DND-41 (cell line): ENCODE results near the gene SH2D3C.

Experiments
- ATAC-seq: fragments of 200-7000 bp; cut with Tn5 transposase; 3 replicates; pipeline ENCODE4 v1.9.1; 2021; ENCODE audit warnings: low read depth; ENCODE audit not compliant: insufficient read depth
- DNase-seq: peaks from one replicate; pipeline ENCODE4 v3.0.0-alpha.2; 2020
- H2AFZ ChIP-seq: 2 replicates; pipeline ENCODE4 v1.6.0; 2012; ENCODE audit warnings: low read depth, low read length
- H3K27ac ChIP-seq: 2 replicates; pipeline ENCODE4 v1.5.1; 2012; ENCODE audit warnings: low read length, inconsistent platforms
- H3K27me3 ChIP-seq: fragments of 200-600 bp; sonication (generic); 2 replicates; pipeline ENCODE4 v1.6.0; 2012; ENCODE audit warnings: low read length, mild to moderate bottlenecking, inconsistent platforms; ENCODE audit not compliant: insufficient read depth, poor library complexity
- H3K36me3 ChIP-seq: 2 replicates; pipeline ENCODE4 v1.5.1; 2012; ENCODE audit warnings: low read length, inconsistent platforms; ENCODE audit not compliant: insufficient read depth
- H3K4me1 ChIP-seq: 2 replicates; pipeline ENCODE4 v1.5.1; 2012; ENCODE audit warnings: mild to moderate bottlenecking, low read length; ENCODE audit not compliant: insufficient read depth
- H3K4me2 ChIP-seq: 2 replicates; pipeline ENCODE4 v1.6.0; 2012; ENCODE audit warnings: mild to moderate bottlenecking, moderate library complexity, low read length, inconsistent platforms; ENCODE audit not compliant: insufficient read depth
- H3K4me3 ChIP-seq, 2 experiments: fragments of 200-600 bp in 1 of 2; shearing (Covaris generic) in 1 of 2; 2 replicates each; pipeline ENCODE4 v1.5.1; 2012 to 2016; ENCODE audit warnings: inconsistent platforms in 2 of 2, low read length in 2 of 2, mild to moderate bottlenecking in 2 of 2, low read depth in 1 of 2, moderate library complexity in 1 of 2
- H3K79me2 ChIP-seq: 2 replicates; pipeline ENCODE4 v1.6.0; 2012; ENCODE audit warnings: low read length, inconsistent platforms; ENCODE audit not compliant: insufficient read depth
- H3K9ac ChIP-seq: 2 replicates; pipeline ENCODE4 v1.6.0; 2012; ENCODE audit warnings: low read depth, mild to moderate bottlenecking, inconsistent platforms, low read length, moderate library complexity
- H3K9me3 ChIP-seq: 2 replicates; pipeline ENCODE4 v1.5.1; 2012; ENCODE audit warnings: low read length, moderate library complexity, mild to moderate bottlenecking, inconsistent platforms; ENCODE audit not compliant: insufficient read depth, severe bottlenecking
- H4K20me1 ChIP-seq: 2 replicates; pipeline ENCODE4 v1.6.0; 2012; ENCODE audit warnings: low read length; ENCODE audit not compliant: insufficient read depth
- EZH2 ChIP-seq: IDR thresholded peaks from 3 replicates; pipeline ENCODE4 v1.6.1; 2012; ENCODE audit warnings: borderline replicate concordance, low read depth, mild to moderate bottlenecking, moderate library complexity, low read length, inconsistent platforms; ENCODE audit not compliant: severe bottlenecking
- TF ChIP-seq, protein P1 (sequence below): IDR thresholded peaks from 2 replicates; pipeline ENCODE4 v1.5.1; 2012; ENCODE audit warnings: borderline replicate concordance, low read length, moderate library complexity, mild to moderate bottlenecking; ENCODE audit not compliant: poor library complexity, severe bottlenecking; ENCODE audit errors: extremely low read depth

The SH2D3C gene

DNA sequence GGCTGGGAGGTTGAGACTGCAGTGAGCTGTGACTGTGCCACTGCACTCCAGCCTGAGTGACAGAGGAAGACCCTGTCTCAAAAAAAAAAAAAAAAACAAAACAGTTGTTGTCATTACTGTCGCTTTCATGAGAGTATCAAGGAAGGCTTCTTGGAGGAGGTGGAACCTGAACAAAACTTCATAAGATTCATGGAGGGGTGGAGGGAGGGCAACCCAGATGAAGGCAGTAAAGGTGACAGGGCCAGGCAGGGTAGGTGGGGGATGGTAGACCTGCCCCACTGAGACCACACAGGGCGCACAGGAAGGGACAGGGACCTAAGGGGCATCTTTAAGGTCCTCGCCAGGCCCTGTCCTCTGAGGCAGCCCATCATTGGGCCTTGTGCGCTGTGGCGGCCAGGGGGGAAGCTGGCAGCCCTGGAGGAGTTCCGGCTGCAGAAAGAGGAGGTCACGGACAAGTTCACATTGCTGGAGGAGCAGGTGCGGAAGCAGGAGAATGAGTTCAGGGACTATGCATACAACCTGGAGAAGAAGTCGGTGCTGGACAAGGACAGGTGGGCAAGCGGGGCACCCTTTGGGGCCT is 68.2 kb downstream of the SH2D3C start:
- H3K4me1 ChIP-seq, result peaks cover 26% of the 10 kb centered on the region
- no peak overlapping the region for H3K9ac ChIP-seq
- no peaks in the 10 kb centered on the region for H3K79me2 ChIP-seq
- no peak overlapping the region for H3K4me2 ChIP-seq
- no peak overlapping the region for H3K4me3 ChIP-seq
- DNase-seq (no peak), ATAC-seq (no peak)
- peaks cover 21% of the 10 kb centered on the region for H4K20me1 ChIP-seq
- no peak overlapping the region for H2AFZ ChIP-seq
- no peaks in the 10 kb centered on the region for H3K9me3 ChIP-seq
- H3K27me3 ChIP-seq, result no peaks in the 10 kb centered on the region
- no peak for TF ChIP-seq EZH2
- TF ChIP-seq, protein P1, sequence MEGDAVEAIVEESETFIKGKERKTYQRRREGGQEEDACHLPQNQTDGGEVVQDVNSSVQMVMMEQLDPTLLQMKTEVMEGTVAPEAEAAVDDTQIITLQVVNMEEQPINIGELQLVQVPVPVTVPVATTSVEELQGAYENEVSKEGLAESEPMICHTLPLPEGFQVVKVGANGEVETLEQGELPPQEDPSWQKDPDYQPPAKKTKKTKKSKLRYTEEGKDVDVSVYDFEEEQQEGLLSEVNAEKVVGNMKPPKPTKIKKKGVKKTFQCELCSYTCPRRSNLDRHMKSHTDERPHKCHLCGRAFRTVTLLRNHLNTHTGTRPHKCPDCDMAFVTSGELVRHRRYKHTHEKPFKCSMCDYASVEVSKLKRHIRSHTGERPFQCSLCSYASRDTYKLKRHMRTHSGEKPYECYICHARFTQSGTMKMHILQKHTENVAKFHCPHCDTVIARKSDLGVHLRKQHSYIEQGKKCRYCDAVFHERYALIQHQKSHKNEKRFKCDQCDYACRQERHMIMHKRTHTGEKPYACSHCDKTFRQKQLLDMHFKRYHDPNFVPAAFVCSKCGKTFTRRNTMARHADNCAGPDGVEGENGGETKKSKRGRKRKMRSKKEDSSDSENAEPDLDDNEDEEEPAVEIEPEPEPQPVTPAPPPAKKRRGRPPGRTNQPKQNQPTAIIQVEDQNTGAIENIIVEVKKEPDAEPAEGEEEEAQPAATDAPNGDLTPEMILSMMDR, result no peak
- no peak overlapping the region for H3K27ac ChIP-seq
- H3K36me3 ChIP-seq, result no peaks in the 10 kb centered on the region

DNA sequence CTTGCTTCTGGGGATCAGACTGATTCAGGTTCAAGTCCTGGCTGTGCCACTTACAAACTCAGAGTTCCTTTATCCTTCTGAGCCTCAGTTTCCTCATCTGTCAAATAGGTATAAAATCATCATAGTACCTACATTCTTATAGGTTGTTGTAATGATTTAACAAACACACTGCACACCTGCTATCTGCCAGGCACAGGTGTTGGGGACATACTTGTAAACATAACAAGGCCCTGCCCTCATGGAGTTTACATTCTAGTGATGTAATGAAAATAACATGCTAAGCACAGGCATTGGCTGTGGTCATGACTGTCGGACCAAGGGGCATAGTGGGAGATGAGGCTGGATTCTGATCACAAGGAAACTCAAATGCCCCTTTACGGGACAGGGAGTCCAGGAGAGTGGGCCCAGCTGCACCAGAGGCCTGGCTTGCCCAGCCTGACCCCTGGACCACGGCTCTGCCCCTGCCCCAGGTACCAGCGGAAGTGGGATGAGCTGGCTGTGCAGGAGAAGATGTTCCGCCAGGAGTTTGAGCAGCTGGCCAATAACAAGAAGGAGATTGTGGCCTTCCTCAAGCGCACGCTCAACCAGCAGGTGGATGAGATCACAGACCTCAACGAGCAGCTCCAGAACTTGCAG is 69.4 kb downstream of the SH2D3C start:
- H3K79me2 ChIP-seq, result no peaks in the 10 kb centered on the region
- H3K4me3 ChIP-seq, result no peak overlapping the region

DNA sequence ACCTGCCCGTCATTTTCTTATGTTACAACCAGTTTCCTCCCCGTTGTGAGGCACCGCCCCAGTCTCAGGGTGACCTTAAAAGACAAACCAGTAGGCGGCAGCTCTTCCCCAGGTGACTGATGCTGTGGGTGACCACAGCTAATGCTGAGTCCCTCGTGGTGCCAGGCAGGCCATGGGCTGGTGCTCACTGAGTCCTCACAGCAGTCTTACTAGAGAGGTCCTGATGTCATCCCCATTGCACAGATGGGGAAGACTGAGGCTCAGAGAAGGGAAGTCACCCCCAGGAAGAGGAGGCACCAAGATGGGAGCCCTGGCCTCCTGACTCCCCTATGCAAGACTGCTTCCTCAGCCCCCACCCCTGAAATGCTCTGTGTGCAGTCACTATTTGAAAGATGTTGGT is 70.7 kb downstream of the SH2D3C start:
- Histone ChIP-seq H3K9me3 (no peaks in the 10 kb centered on the region), H3K36me3 (no peaks in the 10 kb centered on the region), H3K27me3 (no peaks in the 10 kb centered on the region), H2AFZ (no peak overlapping the region), H3K9ac (no peak overlapping the region), H3K4me3 (no peak overlapping the region), H3K4me1 (peaks cover 14% of the 10 kb centered on the region), H4K20me1 (peaks cover 21% of the 10 kb centered on the region), H3K27ac (no peak overlapping the region), H3K4me2 (no peak overlapping the region), H3K79me2 (no peaks in the 10 kb centered on the region)
- TF ChIP-seq, protein P1, result no peak
- TF ChIP-seq EZH2, result no peak
- ATAC-seq (no peak), DNase-seq (no peak)

More for the DNA sequence above, 69.4 kb downstream of the SH2D3C start:
- H3K4me2 ChIP-seq, result no peak overlapping the region
- no peaks in the 10 kb centered on the region for H3K36me3 ChIP-seq
- no peak overlapping the region for H3K27ac ChIP-seq
- peaks cover 16% of the 10 kb centered on the region for H3K4me1 ChIP-seq
- no peak overlapping the region for H2AFZ ChIP-seq
- TF ChIP-seq EZH2, result no peak
- TF ChIP-seq, protein P1, result no peak
- DNase-seq (no peak), ATAC-seq (no peak)
- H3K27me3 ChIP-seq, result no peaks in the 10 kb centered on the region
- no peaks in the 10 kb centered on the region for H3K9me3 ChIP-seq
- peaks cover 21% of the 10 kb centered on the region for H4K20me1 ChIP-seq
- no peak overlapping the region for H3K9ac ChIP-seq
